DND-41 (cell line): ENCODE measurements around the gene ACKR3.

Source experiments
- ATAC-seq: fragments of 200-7000 bp; cut with Tn5 transposase; 3 replicates; pipeline ENCODE4 v1.9.1; 2021; ENCODE audit warnings: low read depth; ENCODE audit not compliant: insufficient read depth
- DNase-seq: peaks from one replicate; pipeline ENCODE4 v3.0.0-alpha.2; 2020
- H2AFZ ChIP-seq: 2 replicates; pipeline ENCODE4 v1.6.0; 2012; ENCODE audit warnings: low read depth, low read length
- H3K27ac ChIP-seq: 2 replicates; pipeline ENCODE4 v1.5.1; 2012; ENCODE audit warnings: low read length, inconsistent platforms
- H3K27me3 ChIP-seq: fragments of 200-600 bp; sonication (generic); 2 replicates; pipeline ENCODE4 v1.6.0; 2012; ENCODE audit warnings: low read length, mild to moderate bottlenecking, inconsistent platforms; ENCODE audit not compliant: insufficient read depth, poor library complexity
- H3K36me3 ChIP-seq: 2 replicates; pipeline ENCODE4 v1.5.1; 2012; ENCODE audit warnings: low read length, inconsistent platforms; ENCODE audit not compliant: insufficient read depth
- H3K4me1 ChIP-seq: 2 replicates; pipeline ENCODE4 v1.5.1; 2012; ENCODE audit warnings: mild to moderate bottlenecking, low read length; ENCODE audit not compliant: insufficient read depth
- H3K4me2 ChIP-seq: 2 replicates; pipeline ENCODE4 v1.6.0; 2012; ENCODE audit warnings: mild to moderate bottlenecking, moderate library complexity, low read length, inconsistent platforms; ENCODE audit not compliant: insufficient read depth
- H3K4me3 ChIP-seq, 2 experiments: fragments of 200-600 bp in 1 of 2; shearing (Covaris generic) in 1 of 2; 2 replicates each; pipeline ENCODE4 v1.5.1; 2012 to 2016; ENCODE audit warnings: inconsistent platforms in 2 of 2, low read length in 2 of 2, mild to moderate bottlenecking in 2 of 2, low read depth in 1 of 2, moderate library complexity in 1 of 2
- H3K79me2 ChIP-seq: 2 replicates; pipeline ENCODE4 v1.6.0; 2012; ENCODE audit warnings: low read length, inconsistent platforms; ENCODE audit not compliant: insufficient read depth
- H3K9ac ChIP-seq: 2 replicates; pipeline ENCODE4 v1.6.0; 2012; ENCODE audit warnings: low read depth, mild to moderate bottlenecking, inconsistent platforms, low read length, moderate library complexity
- H3K9me3 ChIP-seq: 2 replicates; pipeline ENCODE4 v1.5.1; 2012; ENCODE audit warnings: low read length, moderate library complexity, mild to moderate bottlenecking, inconsistent platforms; ENCODE audit not compliant: insufficient read depth, severe bottlenecking
- H4K20me1 ChIP-seq: 2 replicates; pipeline ENCODE4 v1.6.0; 2012; ENCODE audit warnings: low read length; ENCODE audit not compliant: insufficient read depth
- CTCF ChIP-seq: IDR thresholded peaks from 2 replicates; pipeline ENCODE4 v1.5.1; 2012; ENCODE audit warnings: borderline replicate concordance, low read length, moderate library complexity, mild to moderate bottlenecking; ENCODE audit not compliant: poor library complexity, severe bottlenecking; ENCODE audit errors: extremely low read depth
- EZH2 ChIP-seq: IDR thresholded peaks from 3 replicates; pipeline ENCODE4 v1.6.1; 2012; ENCODE audit warnings: borderline replicate concordance, low read depth, mild to moderate bottlenecking, moderate library complexity, low read length, inconsistent platforms; ENCODE audit not compliant: severe bottlenecking

ACKR3 gene

GRCh38 chr2:236561874-236562273 is 7.8 kb upstream of the ACKR3 start:
- Histone ChIP-seq H4K20me1 (no peaks in the 10 kb centered on the region), H3K9me3 (no peaks in the 10 kb centered on the region), H3K4me3 (no peak overlapping the region), H3K36me3 (no peaks in the 10 kb centered on the region), H3K4me2 (no peak overlapping the region), H3K27me3 (no peaks in the 10 kb centered on the region), H3K4me1 (no peaks in the 10 kb centered on the region), H2AFZ (no peak overlapping the region), H3K27ac (no peak overlapping the region), H3K9ac (no peak overlapping the region), H3K79me2 (no peaks in the 10 kb centered on the region)
- ATAC-seq: no peak
- TF ChIP-seq CTCF (no peak), EZH2 (no peak)
- no peak for DNase-seq

- Histone ChIP-seq H4K20me1 (no peaks in the 10 kb centered on the region), H3K36me3 (no peaks in the 10 kb centered on the region), H3K79me2 (no peaks in the 10 kb centered on the region), H3K4me3 (no peak overlapping the region), H3K4me1 (no peaks in the 10 kb centered on the region), H3K9me3 (no peaks in the 10 kb centered on the region), H3K9ac (no peak overlapping the region), H3K27me3 (no peaks in the 10 kb centered on the region), H3K4me2 (no peak overlapping the region), H3K27ac (no peak overlapping the region), H2AFZ (no peak overlapping the region)
- ATAC-seq (no peak), DNase-seq (no peak)
- no peak for TF ChIP-seq CTCF
- TF ChIP-seq EZH2: no peak
These were observed 7.2 kb upstream of the ACKR3 start for GRCh38 chr2:236562434-236562833.

- Histone ChIP-seq H3K27ac (no peak overlapping the region), H4K20me1 (no peaks in the 10 kb centered on the region), H3K9me3 (no peaks in the 10 kb centered on the region), H3K4me2 (no peak overlapping the region), H3K79me2 (no peaks in the 10 kb centered on the region), H3K9ac (no peak overlapping the region), H3K27me3 (no peaks in the 10 kb centered on the region), H3K4me3 (no peak overlapping the region), H3K4me1 (peaks cover 3% of the 10 kb centered on the region; the same call in 1 of the 2 replicates), H2AFZ (no peak overlapping the region), H3K36me3 (no peaks in the 10 kb centered on the region)
- TF ChIP-seq EZH2: no peak
- TF ChIP-seq CTCF: no peak
- ATAC-seq: no peak
- no peak for DNase-seq
These were observed 5.7 kb upstream of the ACKR3 start for GRCh38 chr2:236563953-236564352.

GRCh38 chr2:236565212-236565611 is 4.4 kb upstream of the ACKR3 start:
- Histone ChIP-seq H3K4me2 (no peak overlapping the region), H3K36me3 (no peaks in the 10 kb centered on the region), H3K4me1 (peaks cover 16% of the 10 kb centered on the region), H3K4me3 (no peak overlapping the region), H4K20me1 (no peaks in the 10 kb centered on the region), H3K27me3 (no peaks in the 10 kb centered on the region), H3K27ac (no peak overlapping the region), H3K9ac (no peak overlapping the region), H3K9me3 (no peaks in the 10 kb centered on the region), H3K79me2 (no peaks in the 10 kb centered on the region), H2AFZ (no peak overlapping the region)
- TF ChIP-seq EZH2 (no peak), CTCF (no peak)
- DNase-seq: no peak
- ATAC-seq: no peak
